IMR-90 (cell line): Measurements from ENCODE around the gene CCDC30. TPM values are rescaled to one million over a fixed set of nuclear protein-coding genes. Genes with fewer than 3 reads are reported as not detected.

Experiments
- ATAC-seq: fragments of 200-7000 bp; cut with Tn5 transposase; 2 replicates; pipeline ENCODE4 v1.9.1; 2020; ENCODE audit warnings: low read depth, mild to moderate bottlenecking, moderate library complexity
- BruUV-seq: library from RNA; stranded (reverse); fragments of 400-500 nt; replicated peaks from 2 replicates; lab custom pipeline; 2021; lab: Mats Ljungman, UMichigan
- CTCF ChIA-PET: fragments of 300-600 bp; formaldehyde crosslinking; extraction: SDS; loops from one replicate; lab custom pipeline; 2021; ENCODE audit warnings: antibody characterized with exemption; lab: Yijun Ruan, JAX
- POLR2A ChIA-PET: fragments of 300-600 bp; sonication (Branson Sonifier 250); formaldehyde crosslinking; loops from one replicate; lab custom pipeline; 2022; ENCODE audit warnings: antibody characterized with exemption; ENCODE audit not compliant: unreplicated experiment; lab: Charles Lee
- DNase-seq: peaks from one replicate; pipeline ENCODE4 v3.0.0; 2013
- H2AFZ ChIP-seq: replicated peaks from 2 replicates; pipeline ENCODE3; 2013; ENCODE audit warnings: low read length, mild to moderate bottlenecking; ENCODE audit not compliant: poor library complexity
- H2AK5ac ChIP-seq: 2 replicates; pipeline ENCODE4 v1.6.1; 2013; ENCODE audit warnings: low read depth, low read length, inconsistent platforms
- H2AK9ac ChIP-seq: replicated peaks from 2 replicates; pipeline ENCODE3; 2013; ENCODE audit warnings: mild to moderate bottlenecking, low read depth, low read length, moderate library complexity; ENCODE audit not compliant: poor library complexity
- H2BK120ac ChIP-seq: 2 replicates; pipeline ENCODE4 v1.6.1; 2013; ENCODE audit warnings: low read depth, low read length, inconsistent platforms
- H2BK15ac ChIP-seq: 3 replicates; pipeline ENCODE4 v1.6.1; 2013; ENCODE audit warnings: low read depth, low read length, inconsistent platforms
- H2BK20ac ChIP-seq: 2 replicates; pipeline ENCODE4 v1.6.1; 2013; ENCODE audit warnings: low read depth, mild to moderate bottlenecking, inconsistent platforms, low read length, moderate library complexity
- H2BK5ac ChIP-seq: 2 replicates; pipeline ENCODE4 v1.6.1; 2013; ENCODE audit warnings: mild to moderate bottlenecking, low read depth, low read length, inconsistent platforms; ENCODE audit not compliant: poor library complexity, severe bottlenecking
- H3K14ac ChIP-seq: replicated peaks from 2 replicates; pipeline ENCODE4 v1.6.1; 2013; ENCODE audit warnings: low read depth, low read length, inconsistent platforms
- H3K18ac ChIP-seq: 2 replicates; pipeline ENCODE4 v1.6.1; 2013; ENCODE audit warnings: low read depth, low read length, control low read depth
- H3K23ac ChIP-seq: 2 replicates; pipeline ENCODE4 v1.6.1; 2013; ENCODE audit warnings: low read depth, low read length, inconsistent platforms
- H3K27ac ChIP-seq: 2 replicates; pipeline ENCODE4 v1.5.1; 2013; ENCODE audit warnings: mild to moderate bottlenecking, control low read depth, low read length; ENCODE audit not compliant: insufficient read depth
- H3K27me3 ChIP-seq: 2 replicates; pipeline ENCODE4 v1.6.1; 2013; ENCODE audit warnings: low read length; ENCODE audit not compliant: control insufficient read depth, insufficient read depth
- H3K36me3 ChIP-seq: 2 replicates; pipeline ENCODE4 v1.6.1; 2013; ENCODE audit warnings: low read length, mixed read lengths; ENCODE audit not compliant: control insufficient read depth, insufficient read depth
- H3K4ac ChIP-seq: 2 replicates; pipeline ENCODE4 v1.6.1; 2013; ENCODE audit warnings: low read depth, low read length, inconsistent platforms
- H3K4me1 ChIP-seq: 2 replicates; pipeline ENCODE4 v1.6.1; 2013; ENCODE audit warnings: low read length, mixed read lengths; ENCODE audit not compliant: control insufficient read depth, insufficient read depth
- H3K4me2 ChIP-seq: 2 replicates; pipeline ENCODE4 v1.6.1; 2013; ENCODE audit warnings: low read depth, mild to moderate bottlenecking, control low read depth, low read length, moderate library complexity
- H3K4me3 ChIP-seq: 2 replicates; pipeline ENCODE4 v1.5.1; 2013; ENCODE audit warnings: low read depth, mild to moderate bottlenecking, control low read depth, low read length, moderate library complexity; ENCODE audit not compliant: insufficient read depth
- H3K56ac ChIP-seq: 2 replicates; pipeline ENCODE4 v1.6.1; 2013; ENCODE audit warnings: low read length, inconsistent platforms; ENCODE audit not compliant: insufficient read depth; ENCODE audit errors: extremely low read depth
- H3K79me1 ChIP-seq, 2 experiments: 2 replicates each; pipeline ENCODE4 v1.6.1; 2013; ENCODE audit warnings: low read length in 2 of 2, inconsistent platforms in 1 of 2, low read depth in 1 of 2
- H3K9ac ChIP-seq: 2 replicates; pipeline ENCODE4 v1.6.1; 2013; ENCODE audit warnings: low read depth, low read length, control low read depth
- H3K9me1 ChIP-seq: 2 replicates; pipeline ENCODE4 v1.6.1; 2013; ENCODE audit warnings: low read length, inconsistent platforms; ENCODE audit not compliant: insufficient read depth
- H3K9me3 ChIP-seq: 2 replicates; pipeline ENCODE4 v1.6.1; 2013; ENCODE audit warnings: low read length; ENCODE audit not compliant: control insufficient read depth, insufficient read depth
- H4K20me1 ChIP-seq: 2 replicates; pipeline ENCODE4 v1.6.1; 2013; ENCODE audit warnings: low read length, inconsistent platforms; ENCODE audit not compliant: insufficient read depth
- H4K5ac ChIP-seq: 2 replicates; pipeline ENCODE4 v1.6.1; 2013; ENCODE audit warnings: mild to moderate bottlenecking, low read depth, low read length, control low read depth
- H4K8ac ChIP-seq, 2 experiments: 2 replicates each; pipeline ENCODE4 v1.6.1; 2013; ENCODE audit warnings: low read depth in 2 of 2, low read length in 2 of 2, control low read depth in 1 of 2, inconsistent platforms in 1 of 2
- H4K91ac ChIP-seq: 2 replicates; pipeline ENCODE4 v1.6.1; 2013; ENCODE audit warnings: low read depth, low read length, inconsistent platforms; ENCODE audit not compliant: insufficient read depth
- BHLHE40 ChIP-seq: fragments of 150-350 bp; IDR thresholded peaks from 2 replicates; pipeline ENCODE4 v1.6.1; 2016; ENCODE audit warnings: mild to moderate bottlenecking, low read depth, low read length
- CEBPB ChIP-seq: IDR thresholded peaks from 2 replicates; pipeline ENCODE4 v1.6.1; 2012; ENCODE audit warnings: low read depth, low read length, improper control_type of control experiment
- CHD1 ChIP-seq: IDR thresholded peaks from 2 replicates; pipeline ENCODE4 v1.6.1; 2012; ENCODE audit warnings: low read depth, low read length, improper control_type of control experiment
- FOS ChIP-seq: fragments of 150-350 bp; IDR thresholded peaks from 2 replicates; pipeline ENCODE4 v1.6.1; 2016; ENCODE audit warnings: low read depth, low read length
- MAFK ChIP-seq: IDR thresholded peaks from 2 replicates; pipeline ENCODE4 v1.6.1; 2012; ENCODE audit warnings: low read depth, low read length, improper control_type of control experiment
- MAZ ChIP-seq: IDR thresholded peaks from 2 replicates; pipeline ENCODE4 v1.6.1; 2012; ENCODE audit warnings: low read depth, mild to moderate bottlenecking, low read length, improper control_type of control experiment, moderate library complexity, borderline replicate concordance
- MXI1 ChIP-seq: IDR thresholded peaks from 2 replicates; pipeline ENCODE4 v1.6.1; 2012; ENCODE audit warnings: low read depth, mild to moderate bottlenecking, low read length, moderate library complexity, borderline replicate concordance
- NFE2L2 ChIP-seq: fragments of 150-350 bp; IDR thresholded peaks from 2 replicates; pipeline ENCODE4 v1.6.1; 2016; ENCODE audit warnings: low read depth, mild to moderate bottlenecking, low read length
- POLR2A ChIP-seq: IDR thresholded peaks from 2 replicates; pipeline ENCODE4 v1.6.1; 2012; ENCODE audit warnings: mild to moderate bottlenecking, low read depth, low read length
- RAD21 ChIP-seq: IDR thresholded peaks from 2 replicates; pipeline ENCODE4 v1.6.1; 2012; ENCODE audit warnings: low read length, improper control_type of control experiment
- RCOR1 ChIP-seq: IDR thresholded peaks from 2 replicates; pipeline ENCODE4 v1.6.1; 2012; ENCODE audit warnings: mild to moderate bottlenecking, low read length, improper control_type of control experiment; ENCODE audit not compliant: insufficient replicate concordance
- RFX5 ChIP-seq: IDR thresholded peaks from 2 replicates; pipeline ENCODE4 v1.8.0; 2012; ENCODE audit warnings: low read depth, mild to moderate bottlenecking, low read length, moderate library complexity
- SMC3 ChIP-seq: fragments of 150-350 bp; IDR thresholded peaks from 2 replicates; pipeline ENCODE4 v1.6.1; 2016; ENCODE audit warnings: low read depth, mild to moderate bottlenecking, antibody characterized with exemption, low read length, moderate library complexity
- USF2 ChIP-seq: fragments of 150-350 bp; IDR thresholded peaks from 2 replicates; pipeline ENCODE4 v1.6.1; 2017; ENCODE audit warnings: mild to moderate bottlenecking, antibody characterized with exemption, low read length, low read depth
- WGBS, 2 experiments: methylation state at CpG; one replicate each; pipeline versions ENCODE4 v1.1.5 to v1.1.7; 2013; ENCODE audit warnings: missing lambda C conversion rate in 2 of 2; ENCODE audit not compliant: insufficient read length in 1 of 2; ENCODE audit errors: extremely low coverage in 2 of 2; 5-methylcytosine and 5-hydroxymethylcytosine counted together
- dilution Hi-C: fragments of 300-500 bp; cut with HindIII; formaldehyde crosslinking; loops from one replicate; pipeline ENCODE4 v1.14.3; 2018; ENCODE audit warnings: low sequenced_read_pairs; ENCODE audit not compliant: unreplicated experiment
- in situ Hi-C: fragments of 300-500 bp; cut with MboI; formaldehyde crosslinking; loops from 3 replicates; pipeline ENCODE4 v1.14.3; 2019; ENCODE audit warnings: low sequenced_read_pairs, inconsistent platforms, mixed read lengths
- intact Hi-C: fragments of 100-400 bp; cut with micrococcal nuclease; formaldehyde crosslinking; loops from 2 replicates; pipeline ENCODE4 v1.10.0; 2022
- polyA plus RNA-seq, 3 experiments: library from polyadenylated mRNA; depleted of rRNA; stranded (reverse); fragments of >200 nt; gene quantifications; 2 replicates each; pipeline ENCODE4 v1.2.3, GENCODE V29; 2012; ENCODE audit warnings: low replicate concordance in 1 of 3
- total RNA-seq: library from RNA; depleted of rRNA; stranded (reverse); fragments of >200 nt; gene quantifications from 2 replicates; pipeline ENCODE4 v1.2.3, GENCODE V29; 2012
- TF ChIP-seq, protein P1 (sequence below): fragments of 150-350 bp; IDR thresholded peaks from 2 replicates; pipeline ENCODE4 v1.6.1; 2016; ENCODE audit warnings: low read depth, mild to moderate bottlenecking, low read length, moderate library complexity, borderline replicate concordance
- TF ChIP-seq, protein P2 (sequence below): conservative IDR thresholded peaks from 2 replicates; pipeline ENCODE4 v1.5.1; 2012; ENCODE audit warnings: mild to moderate bottlenecking, low read depth, low read length, improper control_type of control experiment

CCDC30 gene
- total and polyA plus RNA-seq, 2 of the 4 experiments (the other 2 are of a cell fraction), result 0.14 to 0.18 TPM

GRCh38 chr1:42618866-42619265 is 155.8 kb downstream of the CCDC30 start:
- in situ Hi-C loops, result no loop called here
- no peak overlapping the region for H2BK15ac ChIP-seq
- TF ChIP-seq SMC3, result no peak
- no peak for TF ChIP-seq MAZ
- TF ChIP-seq RAD21, result no peak
- no peak for TF ChIP-seq MAFK
- no peak for TF ChIP-seq FOS
- TF ChIP-seq MXI1, result no peak
- TF ChIP-seq NFE2L2, result no peak
- TF ChIP-seq POLR2A, result no peak
- TF ChIP-seq BHLHE40, result no peak
- no peak for TF ChIP-seq CEBPB
- TF ChIP-seq RCOR1, result no peak
- TF ChIP-seq, protein P1, sequence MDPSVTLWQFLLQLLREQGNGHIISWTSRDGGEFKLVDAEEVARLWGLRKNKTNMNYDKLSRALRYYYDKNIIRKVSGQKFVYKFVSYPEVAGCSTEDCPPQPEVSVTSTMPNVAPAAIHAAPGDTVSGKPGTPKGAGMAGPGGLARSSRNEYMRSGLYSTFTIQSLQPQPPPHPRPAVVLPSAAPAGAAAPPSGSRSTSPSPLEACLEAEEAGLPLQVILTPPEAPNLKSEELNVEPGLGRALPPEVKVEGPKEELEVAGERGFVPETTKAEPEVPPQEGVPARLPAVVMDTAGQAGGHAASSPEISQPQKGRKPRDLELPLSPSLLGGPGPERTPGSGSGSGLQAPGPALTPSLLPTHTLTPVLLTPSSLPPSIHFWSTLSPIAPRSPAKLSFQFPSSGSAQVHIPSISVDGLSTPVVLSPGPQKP, result no peak
- TF ChIP-seq, protein P2, sequence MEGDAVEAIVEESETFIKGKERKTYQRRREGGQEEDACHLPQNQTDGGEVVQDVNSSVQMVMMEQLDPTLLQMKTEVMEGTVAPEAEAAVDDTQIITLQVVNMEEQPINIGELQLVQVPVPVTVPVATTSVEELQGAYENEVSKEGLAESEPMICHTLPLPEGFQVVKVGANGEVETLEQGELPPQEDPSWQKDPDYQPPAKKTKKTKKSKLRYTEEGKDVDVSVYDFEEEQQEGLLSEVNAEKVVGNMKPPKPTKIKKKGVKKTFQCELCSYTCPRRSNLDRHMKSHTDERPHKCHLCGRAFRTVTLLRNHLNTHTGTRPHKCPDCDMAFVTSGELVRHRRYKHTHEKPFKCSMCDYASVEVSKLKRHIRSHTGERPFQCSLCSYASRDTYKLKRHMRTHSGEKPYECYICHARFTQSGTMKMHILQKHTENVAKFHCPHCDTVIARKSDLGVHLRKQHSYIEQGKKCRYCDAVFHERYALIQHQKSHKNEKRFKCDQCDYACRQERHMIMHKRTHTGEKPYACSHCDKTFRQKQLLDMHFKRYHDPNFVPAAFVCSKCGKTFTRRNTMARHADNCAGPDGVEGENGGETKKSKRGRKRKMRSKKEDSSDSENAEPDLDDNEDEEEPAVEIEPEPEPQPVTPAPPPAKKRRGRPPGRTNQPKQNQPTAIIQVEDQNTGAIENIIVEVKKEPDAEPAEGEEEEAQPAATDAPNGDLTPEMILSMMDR, result no peak
- TF ChIP-seq RFX5, result no peak
- no peak for TF ChIP-seq USF2
- no peak for TF ChIP-seq CHD1
- no peaks in the 10 kb centered on the region for H3K9me1 ChIP-seq
- ChIA-PET POLR2A (no interaction called here), CTCF (interaction anchor here (0.7 kb wide), 1 partner anchor 60 kb away, joined by 3 read pairs; no protein-coding TSS in a partner anchor)
- H3K27ac ChIP-seq, result no peak overlapping the region
- H2AK5ac ChIP-seq, result no peak overlapping the region
- peak; percentile 4 for DNase-seq
- H3K9ac ChIP-seq, result no peak overlapping the region
- H2AFZ ChIP-seq, result no peak overlapping the region
- no peak overlapping the region for H4K91ac ChIP-seq
- no peak overlapping the region for H2BK120ac ChIP-seq
- H3K4me2 ChIP-seq, result no peak overlapping the region
- no TSS peak for BruUV-seq
- 20% methylated on average over 1 of the region's 2 CpGs; no CpG with 5 or more reads in 1 of the 2 experiments for WGBS, 2 experiments
- no peaks in the 10 kb centered on the region for H4K20me1 ChIP-seq
- dilution Hi-C loops, result no loop called here
- H2BK5ac ChIP-seq, result no peak overlapping the region
- H3K23ac ChIP-seq, result no peak overlapping the region
- no peak overlapping the region for H3K14ac ChIP-seq
- no peak overlapping the region for H4K8ac ChIP-seq
- H3K27me3 ChIP-seq, result peaks cover 4% of the 10 kb centered on the region; the same call in 1 of the 2 replicates
- H3K9me3 ChIP-seq, result no peaks in the 10 kb centered on the region
- H3K4me1 ChIP-seq, result no peaks in the 10 kb centered on the region
- H3K4ac ChIP-seq, result no peak overlapping the region
- no peak overlapping the region for H4K5ac ChIP-seq
- ATAC-seq, result no peak; the same call in 1 of the 2 replicates
- H3K56ac ChIP-seq, result no peak overlapping the region
- no peak overlapping the region for H2BK20ac ChIP-seq
- no peaks in the 10 kb centered on the region for H3K79me1 ChIP-seq
- no peaks in the 10 kb centered on the region for H3K36me3 ChIP-seq
- no peak overlapping the region for H2AK9ac ChIP-seq
- no peak overlapping the region for H3K18ac ChIP-seq
- no peak overlapping the region for H3K4me3 ChIP-seq
- intact Hi-C loops, result no loop called here
